SK-N-SH (cell line): Measurements from ENCODE around the gene TSC22D2. TPM values are rescaled to one million over a fixed set of nuclear protein-coding genes. Genes with fewer than 3 reads are reported as not detected.

Experiments used
- CTCF ChIA-PET: fragments of 300-600, 350-600 bp; formaldehyde crosslinking; extraction: SDS; loops from one replicate; lab custom pipeline; 2021; lab: Yijun Ruan, JAX
- POLR2A ChIA-PET: fragments of 350-600 bp; sonication (Branson Sonifier 250); formaldehyde crosslinking; extraction: SDS; loops from one replicate; lab custom pipeline; 2020; ENCODE audit warnings: antibody characterized with exemption, inconsistent platforms; lab: Yijun Ruan, JAX
- DNase-seq: peaks from one replicate; pipeline ENCODE4 v3.0.0; 2012
- H2AFZ ChIP-seq: fragments of 200-600 bp; sonication (generic); 2 replicates; pipeline ENCODE4 v1.8.1; 2016; ENCODE audit warnings: antibody characterized with exemption, mild to moderate bottlenecking, low read depth
- H3F3A ChIP-seq: fragments of 200-600 bp; sonication (generic); replicated peaks from 2 replicates; pipeline ENCODE3; 2016; ENCODE audit warnings: antibody characterized with exemption, mild to moderate bottlenecking; ENCODE audit not compliant: insufficient read depth
- H3K27ac ChIP-seq, 2 experiments: fragments of 200-500 bp in 1 of 2; fragments of 200-600 bp in 1 of 2; sonication (Bioruptor generic) in 1 of 2; sonication (generic), shearing (Covaris generic) in 1 of 2; 2 replicates each; pipeline versions ENCODE4 v1.5.1 to v1.6.1; 2014 to 2016; ENCODE audit warnings: low read depth in 2 of 2, inconsistent platforms in 1 of 2, low read length in 1 of 2, mild to moderate bottlenecking in 1 of 2, mixed read lengths in 1 of 2
- H3K27me3 ChIP-seq: fragments of 200-600 bp; sonication (generic), shearing (Covaris generic); 2 replicates; pipeline ENCODE4 v1.6.1; 2016; ENCODE audit warnings: mixed run types; ENCODE audit not compliant: insufficient read depth
- H3K36me3 ChIP-seq, 2 experiments: fragments of 200-500 bp in 1 of 2; fragments of 200-600 bp in 1 of 2; sonication (Bioruptor generic) in 1 of 2; sonication (generic) in 1 of 2; replicated peaks in 1 of 2; 2 replicates each; pipeline versions ENCODE3 to v1.5.1; 2014 to 2016; ENCODE audit warnings: low read length in 1 of 2, mild to moderate bottlenecking in 1 of 2; ENCODE audit not compliant: insufficient read depth in 2 of 2, control insufficient read depth in 1 of 2
- H3K4me1 ChIP-seq, 2 experiments: fragments of 200-500 bp in 1 of 2; fragments of 200-600 bp in 1 of 2; sonication (Bioruptor generic) in 1 of 2; sonication (generic), shearing (Covaris generic) in 1 of 2; 2 replicates each; pipeline versions ENCODE4 v1.5.1 to v1.6.1; 2014 to 2016; ENCODE audit warnings: low read depth in 1 of 2, low read length in 1 of 2, mixed run types in 1 of 2; ENCODE audit not compliant: insufficient read depth in 2 of 2, control insufficient read depth in 1 of 2
- H3K4me2 ChIP-seq: fragments of 200-600 bp; sonication (generic), shearing (Covaris generic); 2 replicates; pipeline ENCODE4 v1.6.1; 2017; ENCODE audit warnings: mixed run types
- H3K4me3 ChIP-seq, 2 experiments: fragments of 200-500 bp in 1 of 2; fragments of 200-600 bp in 1 of 2; sonication (Bioruptor generic) in 1 of 2; sonication (generic), shearing (Covaris generic) in 1 of 2; 2 replicates each; pipeline versions ENCODE4 v1.5.1 to v1.8.1; 2014 to 2016; ENCODE audit warnings: low read depth in 2 of 2, inconsistent platforms in 1 of 2, low read length in 1 of 2, mild to moderate bottlenecking in 1 of 2, mixed read lengths in 1 of 2, moderate library complexity in 1 of 2
- H3K79me2 ChIP-seq: fragments of 200-600 bp; sonication (generic); 2 replicates; pipeline ENCODE4 v1.8.1; 2017; ENCODE audit warnings: mild to moderate bottlenecking; ENCODE audit not compliant: insufficient read depth
- H3K9ac ChIP-seq: fragments of 200-600 bp; sonication (generic); 2 replicates; pipeline ENCODE4 v1.6.1; 2017; ENCODE audit warnings: mixed run types
- H3K9me2 ChIP-seq: fragments of 200-600 bp; sonication (generic); 2 replicates; pipeline ENCODE4 v1.6.1; 2017; ENCODE audit warnings: mixed run types
- H3K9me3 ChIP-seq: fragments of 200-600 bp; sonication (generic); 2 replicates; pipeline ENCODE4 v1.6.1; 2017; ENCODE audit warnings: mixed run types, mild to moderate bottlenecking, moderate library complexity
- H4K20me1 ChIP-seq: fragments of 200-600 bp; sonication (generic); 2 replicates; pipeline ENCODE4 v1.6.1; 2017; ENCODE audit warnings: mild to moderate bottlenecking, mixed run types; ENCODE audit not compliant: insufficient read depth
- CHD2 ChIP-seq: fragments of 150-350 bp; IDR thresholded peaks from 2 replicates; pipeline ENCODE4 v1.6.1; 2018; ENCODE audit warnings: low read length; ENCODE audit not compliant: partially characterized antibody
- GATA2 ChIP-seq: sonication (generic); formaldehyde crosslinking; IDR thresholded peaks from 2 replicates; pipeline ENCODE4 v1.5.0; 2020; ENCODE audit warnings: mild to moderate bottlenecking, missing genetic modification reagents
- RXRA ChIP-seq: IDR thresholded peaks from 2 replicates; pipeline ENCODE4 v1.4.0; 2012; ENCODE audit warnings: low read depth, mild to moderate bottlenecking, borderline replicate concordance
- SIN3A ChIP-seq: IDR thresholded peaks from 2 replicates; pipeline ENCODE4 v1.6.1; 2012; ENCODE audit warnings: low read depth, mild to moderate bottlenecking, low read length, moderate library complexity, borderline replicate concordance
- SMC3 ChIP-seq: IDR thresholded peaks from 2 replicates; pipeline ENCODE4 v1.6.1; 2012; ENCODE audit warnings: low read depth, low read length, improper control_type of control experiment
- TCF12 ChIP-seq: IDR thresholded peaks from 2 replicates; pipeline ENCODE4 v1.4.0; 2012
- ZBTB33 ChIP-seq: IDR thresholded peaks from 2 replicates; pipeline ENCODE4 v1.4.0; 2012; ENCODE audit warnings: low read depth, borderline replicate concordance
- WGBS: methylation state at CpG from one replicate; pipeline ENCODE4 v1.1.6; 2017; ENCODE audit warnings: low lambda C conversion rate; 5-methylcytosine and 5-hydroxymethylcytosine counted together
- polyA plus RNA-seq, 3 experiments: library from polyadenylated mRNA; depleted of rRNA; stranded (reverse); fragments of >200 nt; gene quantifications; 2 replicates each; pipeline ENCODE4 v1.2.3, GENCODE V29; 2012

TSC22D2 gene
- polyA plus RNA-seq, 1 of the 3 experiments (the other 2 are of a cell fraction), result 4.8 TPM

GRCh38 chr3:150515210-150515609 is 107.1 kb downstream of the TSC22D2 start:
- H3K79me2 ChIP-seq, result no peaks in the 10 kb centered on the region
- WGBS, result 77% methylated on average over 4 of the region's 4 CpGs
- ChIA-PET POLR2A (no interaction called here), CTCF (no interaction called here)
- H3K4me1 ChIP-seq, result no peaks in the 10 kb centered on the region
- no peaks in the 10 kb centered on the region for H3K27me3 ChIP-seq
- no peak overlapping the region for H3K9ac ChIP-seq
- TF ChIP-seq TCF12 (no peak), SMC3 (no peak), CHD2 (no peak), SIN3A (no peak), RXRA (no peak), GATA2 (CRISPR knock-in tag) (no peak), ZBTB33 (no peak)
- H3K9me2 ChIP-seq, result no peaks in the 10 kb centered on the region
- no peak overlapping the region for H3K27ac ChIP-seq
- H3F3A ChIP-seq, result no peaks in the 10 kb centered on the region
- H3K9me3 ChIP-seq, result no peaks in the 10 kb centered on the region
- no peak overlapping the region for H3K4me3 ChIP-seq
- H4K20me1 ChIP-seq, result no peaks in the 10 kb centered on the region
- no peak overlapping the region for H2AFZ ChIP-seq
- no peak for DNase-seq
- no peak overlapping the region for H3K4me2 ChIP-seq
- H3K36me3 ChIP-seq, result no peaks in the 10 kb centered on the region

Other genes starting within 250 kb of the TSC22D2 start
- gene SERP1, start 138.2 kb downstream of the TSC22D2 start, polyA plus RNA-seq (2012; rRNA removed), result 61.7 and 77.4 TPM in 2 replicates
- 67.0 and 72.7 TPM in 2 replicates for gene EIF2A, start 138.5 kb downstream of the TSC22D2 start, polyA plus RNA-seq (2012; rRNA removed)
- gene SELENOT, start 195.0 kb downstream of the TSC22D2 start, polyA plus RNA-seq (2012; rRNA removed), result 143 and 247 TPM in 2 replicates